Bronchial epithelial cell (primary cell): Measurements from ENCODE around the gene CD63. TPM values are rescaled to one million over a fixed set of nuclear protein-coding genes. Genes with fewer than 3 reads are reported as not detected.

Source experiments
- DNase-seq: peaks from one replicate; pipeline ENCODE4 v3.0.0-alpha.2; 2010; ENCODE audit warnings: low read depth
- FAIRE-seq: peaks from 2 replicates; lab custom pipeline; 2011; peaks lifted over from hg19 to GRCh38; lab: Jason Lieb, UNC
- H3K27me3 ChIP-seq: 2 replicates; pipeline ENCODE4 v1.5.1; 2011; ENCODE audit warnings: low read length; ENCODE audit not compliant: control insufficient read depth, insufficient read depth
- H3K36me3 ChIP-seq: 2 replicates; pipeline ENCODE4 v1.5.1; 2011; ENCODE audit warnings: low read length; ENCODE audit not compliant: control insufficient read depth, insufficient read depth
- H3K4me3 ChIP-seq: 2 replicates; pipeline ENCODE4 v1.5.1; 2011; ENCODE audit warnings: mild to moderate bottlenecking, low read depth, low read length, control low read depth
- CTCF ChIP-seq: IDR thresholded peaks from 2 replicates; pipeline ENCODE4 v1.5.1; 2011; ENCODE audit warnings: mild to moderate bottlenecking, moderate library complexity, low read length, control low read depth, inconsistent platforms; ENCODE audit not compliant: insufficient read depth, severe bottlenecking
- total RNA-seq: library from RNA; depleted of rRNA; stranded (reverse); fragments of >200 nt; gene quantifications from 2 replicates; pipeline ENCODE4 v1.2.1, GENCODE V29; 2014

Gene CD63
- 1,301 and 1,307 TPM in 2 replicates for total RNA-seq

- H3K27me3 ChIP-seq: no peaks in the 10 kb centered on the region
- DNase-seq (peak; percentile 90), FAIRE-seq (no peak)
- peaks cover 20% of the 10 kb centered on the region for H3K36me3 ChIP-seq
- no peak for TF ChIP-seq CTCF
- H3K4me3 ChIP-seq: peak within 1 kb of the TSS; percentile 85
Measured at GRCh38 chr12:55728939-55729818, at the start of gene CD63. Gene CD63, minus strand, starts transcription at chr12:55729009. Its CDS starts 668 bp downstream, at chr12:55728341.

- peaks cover 2% of the 10 kb centered on the region for H3K36me3 ChIP-seq
- no peak overlapping the region for H3K4me3 ChIP-seq
- TF ChIP-seq CTCF: no peak
- H3K27me3 ChIP-seq: no peaks in the 10 kb centered on the region
- DNase-seq (no peak), FAIRE-seq (no peak)
Measured at GRCh38 chr12:55777856-55778255, 49.0 kb upstream of the CD63 start.

GRCh38 chr12:55771736-55772135 is 42.9 kb upstream of the CD63 start:
- DNase-seq: no peak
- H3K4me3 ChIP-seq: no peak overlapping the region
- FAIRE-seq: no peak
- TF ChIP-seq CTCF: no peak
- H3K27me3 ChIP-seq: no peaks in the 10 kb centered on the region
- peaks cover 2% of the 10 kb centered on the region for H3K36me3 ChIP-seq

- no peak overlapping the region for H3K4me3 ChIP-seq
- no peak for DNase-seq
- no peaks in the 10 kb centered on the region for H3K27me3 ChIP-seq
- H3K36me3 ChIP-seq: peaks cover 3% of the 10 kb centered on the region
- TF ChIP-seq CTCF: no peak
- FAIRE-seq: no peak
Measured at GRCh38 chr12:55767156-55767555, 38.3 kb upstream of the CD63 start.

- TF ChIP-seq CTCF: no peak
- no peak for FAIRE-seq
- Histone ChIP-seq H3K27me3 (no peaks in the 10 kb centered on the region), H3K36me3 (peaks cover 1% of the 10 kb centered on the region), H3K4me3 (no peak overlapping the region)
- no peak for DNase-seq
Measured at GRCh38 chr12:55765736-55766290, 37.0 kb upstream of the CD63 start.
